ENCODE data around the gene GPAT3. TPM values are rescaled to one million over a fixed set of nuclear protein-coding genes. Genes with fewer than 3 reads are reported as not detected.
A peak's percentile ranks its signal among the peaks of the same experiment; 100 is the strongest.

The GPAT3 gene
- total RNA-seq, 3 donors from 2014 or later = 16.7 to 43.3 (median 26.4) TPM

GRCh38 chr4:83561381-83561780, 25.5 kb downstream of the GPAT3 start:
- no peaks in the 10 kb centered on the region for H3K36me3 ChIP-seq (ENCODE audit: low read depth)
- TF ChIP-seq, protein P1, sequence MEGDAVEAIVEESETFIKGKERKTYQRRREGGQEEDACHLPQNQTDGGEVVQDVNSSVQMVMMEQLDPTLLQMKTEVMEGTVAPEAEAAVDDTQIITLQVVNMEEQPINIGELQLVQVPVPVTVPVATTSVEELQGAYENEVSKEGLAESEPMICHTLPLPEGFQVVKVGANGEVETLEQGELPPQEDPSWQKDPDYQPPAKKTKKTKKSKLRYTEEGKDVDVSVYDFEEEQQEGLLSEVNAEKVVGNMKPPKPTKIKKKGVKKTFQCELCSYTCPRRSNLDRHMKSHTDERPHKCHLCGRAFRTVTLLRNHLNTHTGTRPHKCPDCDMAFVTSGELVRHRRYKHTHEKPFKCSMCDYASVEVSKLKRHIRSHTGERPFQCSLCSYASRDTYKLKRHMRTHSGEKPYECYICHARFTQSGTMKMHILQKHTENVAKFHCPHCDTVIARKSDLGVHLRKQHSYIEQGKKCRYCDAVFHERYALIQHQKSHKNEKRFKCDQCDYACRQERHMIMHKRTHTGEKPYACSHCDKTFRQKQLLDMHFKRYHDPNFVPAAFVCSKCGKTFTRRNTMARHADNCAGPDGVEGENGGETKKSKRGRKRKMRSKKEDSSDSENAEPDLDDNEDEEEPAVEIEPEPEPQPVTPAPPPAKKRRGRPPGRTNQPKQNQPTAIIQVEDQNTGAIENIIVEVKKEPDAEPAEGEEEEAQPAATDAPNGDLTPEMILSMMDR (IDR thresholded peaks at IDR 0.05) = no peak
- no peak overlapping the region for H3K4me3 ChIP-seq
- ATAC-seq (peak; percentile 96), DNase-seq (no peak)
- intact Hi-C loops (cut with DNase I, micrococcal nuclease) = no loop called here
- H3K4me1 ChIP-seq (ENCODE audit: low read depth) = no peaks in the 10 kb centered on the region
- no peaks in the 10 kb centered on the region for H3K9me3 ChIP-seq

DNA sequence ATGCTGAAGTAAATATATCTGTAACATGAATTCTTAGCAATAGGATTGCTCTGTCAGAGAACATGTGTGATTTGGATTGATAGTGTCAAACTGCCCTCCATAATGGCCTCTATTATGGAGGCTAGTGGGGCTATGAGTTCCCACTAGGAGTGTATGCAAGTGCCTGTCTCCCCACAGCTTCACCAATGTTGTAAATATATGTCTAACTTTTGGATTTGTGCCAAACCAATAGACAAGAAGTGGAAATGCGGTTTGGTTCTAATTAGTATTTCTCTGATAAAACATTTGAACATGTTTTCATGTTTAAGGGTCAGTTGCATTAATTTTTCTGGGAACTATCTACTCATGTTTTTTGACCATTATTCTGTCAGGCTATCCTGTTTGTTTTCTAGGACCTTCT, 28.1 kb downstream of the GPAT3 start:
- Histone ChIP-seq H3K4me1 (ENCODE audit: low read depth) (no peaks in the 10 kb centered on the region), H3K4me3 (no peak overlapping the region), H3K36me3 (ENCODE audit: low read depth) (no peaks in the 10 kb centered on the region), H3K9me3 (no peaks in the 10 kb centered on the region)
- intact Hi-C loops (cut with DNase I, micrococcal nuclease) = no loop called here
- no peak for DNase-seq
- TF ChIP-seq, protein P1 (IDR thresholded peaks at IDR 0.05) = no peak
- no peak for ATAC-seq

- no peak overlapping the region for H3K4me3 ChIP-seq
- no peaks in the 10 kb centered on the region for H3K4me1 ChIP-seq (ENCODE audit: low read depth)
- H3K9me3 ChIP-seq = no peaks in the 10 kb centered on the region
- ATAC-seq (peak; percentile 31), DNase-seq (no peak)
- TF ChIP-seq, protein P1 (IDR thresholded peaks at IDR 0.05) = no peak
- no peaks in the 10 kb centered on the region for H3K36me3 ChIP-seq (ENCODE audit: low read depth)
- intact Hi-C loops (cut with DNase I, micrococcal nuclease) = no loop called here
These were observed 32.2 kb downstream of the GPAT3 start for GRCh38 chr4:83568062-83568461.

GRCh38 chr4:83569429-83569828, 33.5 kb downstream of the GPAT3 start:
- TF ChIP-seq, protein P1 (IDR thresholded peaks at IDR 0.05) = no peak
- Histone ChIP-seq H3K4me1 (ENCODE audit: low read depth) (peaks cover 4% of the 10 kb centered on the region), H3K4me3 (no peak overlapping the region), H3K9me3 (no peaks in the 10 kb centered on the region), H3K36me3 (ENCODE audit: low read depth) (no peaks in the 10 kb centered on the region)
- ATAC-seq (no peak), DNase-seq (no peak)
- intact Hi-C loops (cut with DNase I, micrococcal nuclease) = no loop called here

DNA sequence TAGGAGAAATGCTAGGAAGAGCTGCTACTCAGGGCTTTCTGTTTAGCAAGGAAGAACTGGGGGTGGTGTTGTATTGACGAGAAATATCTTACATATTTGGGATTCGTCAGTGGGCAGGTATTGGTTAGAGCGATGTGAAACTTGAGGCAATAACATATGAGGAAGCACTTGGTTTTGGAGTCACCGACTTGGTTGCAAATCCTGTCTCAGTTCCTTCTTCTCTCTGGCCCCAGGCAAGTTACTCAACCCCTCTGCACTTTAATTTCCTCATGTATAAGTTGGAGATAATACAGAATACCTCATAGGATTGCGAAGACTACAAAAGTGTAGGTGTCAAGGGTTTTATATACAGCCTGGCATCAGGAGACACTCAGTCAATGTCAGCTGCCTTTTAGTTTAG, 34.1 kb downstream of the GPAT3 start:
- intact Hi-C loops (cut with DNase I, micrococcal nuclease) = no loop called here
- Histone ChIP-seq H3K36me3 (ENCODE audit: low read depth) (no peaks in the 10 kb centered on the region), H3K9me3 (no peaks in the 10 kb centered on the region), H3K4me1 (ENCODE audit: low read depth) (peaks cover 4% of the 10 kb centered on the region), H3K4me3 (no peak overlapping the region)
- DNase-seq = no peak
- TF ChIP-seq, protein P1 (IDR thresholded peaks at IDR 0.05) = no peak
- peak; percentile 40 for ATAC-seq

GRCh38 chr4:83572848-83573247, 36.9 kb downstream of the GPAT3 start:
- intact Hi-C loops (cut with DNase I, micrococcal nuclease) = no loop called here

More at GRCh38 chr4:83572848-83573247, 36.9 kb downstream of the GPAT3 start:
- peaks cover 4% of the 10 kb centered on the region for H3K4me1 ChIP-seq (ENCODE audit: low read depth)
- TF ChIP-seq, protein P1 (IDR thresholded peaks at IDR 0.05) = no peak
- H3K9me3 ChIP-seq = no peaks in the 10 kb centered on the region
- no peak for ATAC-seq
- no peak for DNase-seq
- no peaks in the 10 kb centered on the region for H3K36me3 ChIP-seq (ENCODE audit: low read depth)
- no peak overlapping the region for H3K4me3 ChIP-seq
